Measurements from ENCODE around the gene KRT13.
"Not testable (repeated sequence)": the region's sequence is repeated elsewhere in the genome, so short reads cannot be mapped to it uniquely, and the experiment has no call there.

KRT13 gene

GRCh38 chr17:41544491-41544892 is 39.1 kb upstream of the KRT13 start:
- H3K4me3 Mint-ChIP-seq, result no peak overlapping the region
- intact Hi-C loops (cut with micrococcal nuclease), result no loop called here

GRCh38 chr17:41542786-41543185 is 37.4 kb upstream of the KRT13 start:
- H3K27ac Mint-ChIP-seq; H3K36me3 Mint-ChIP-seq (ENCODE audit: low read depth); H3K4me3 Mint-ChIP-seq; intact Hi-C loops (cut with micrococcal nuclease); H3K4me1 Mint-ChIP-seq (ENCODE audit: low read depth): not testable (repeated sequence)
- Mint-ChIP-seq H3K27me3 (peaks cover 25% of the 10 kb centered on the region), H3K9me3 (peaks cover 15% of the 10 kb centered on the region)

More at GRCh38 chr17:41544491-41544892, 39.1 kb upstream of the KRT13 start:
- peaks cover 22% of the 10 kb centered on the region for H3K4me1 Mint-ChIP-seq (ENCODE audit: low read depth)
- peaks cover 6% of the 10 kb centered on the region for H3K36me3 Mint-ChIP-seq (ENCODE audit: low read depth)
- peaks cover 15% of the 10 kb centered on the region for H3K9me3 Mint-ChIP-seq
- H3K27me3 Mint-ChIP-seq, result peaks cover 28% of the 10 kb centered on the region
- H3K27ac Mint-ChIP-seq, result no peak overlapping the region

GRCh38 chr17:41542357-41542756 is 36.9 kb upstream of the KRT13 start:
- peaks cover 13% of the 10 kb centered on the region for H3K9me3 Mint-ChIP-seq
- H3K4me3 Mint-ChIP-seq, result no peak overlapping the region
- peaks cover under 1% of the 10 kb centered on the region for H3K4me1 Mint-ChIP-seq (ENCODE audit: low read depth)
- intact Hi-C loops (cut with micrococcal nuclease), result no loop called here
- peaks cover 25% of the 10 kb centered on the region for H3K27me3 Mint-ChIP-seq
- H3K36me3 Mint-ChIP-seq (ENCODE audit: low read depth), result peaks cover 6% of the 10 kb centered on the region
- H3K27ac Mint-ChIP-seq, result no peak overlapping the region

- no peak overlapping the region for H3K27ac Mint-ChIP-seq
- intact Hi-C loops (cut with micrococcal nuclease), result no loop called here
These were observed 35.7 kb upstream of the KRT13 start for GRCh38 chr17:41540921-41541625.

GRCh38 chr17:41539979-41540701 is 34.7 kb upstream of the KRT13 start:
- Mint-ChIP-seq H3K4me3 (no peak overlapping the region), H3K27ac (no peak overlapping the region), H3K9me3 (no peaks in the 10 kb centered on the region), H3K27me3 (peaks cover 34% of the 10 kb centered on the region), H3K36me3 (ENCODE audit: low read depth) (no peaks in the 10 kb centered on the region), H3K4me1 (ENCODE audit: low read depth) (no peaks in the 10 kb centered on the region)
- intact Hi-C loops (cut with micrococcal nuclease), result no loop called here

More at GRCh38 chr17:41540921-41541625, 35.7 kb upstream of the KRT13 start:
- peaks cover 30% of the 10 kb centered on the region for H3K27me3 Mint-ChIP-seq
- no peaks in the 10 kb centered on the region for H3K9me3 Mint-ChIP-seq
- H3K36me3 Mint-ChIP-seq (ENCODE audit: low read depth), result no peaks in the 10 kb centered on the region
- no peak overlapping the region for H3K4me3 Mint-ChIP-seq
- no peaks in the 10 kb centered on the region for H3K4me1 Mint-ChIP-seq (ENCODE audit: low read depth)

GRCh38 chr17:41539071-41539492 is 33.7 kb upstream of the KRT13 start:
- Mint-ChIP-seq H3K4me1 (ENCODE audit: low read depth) (no peaks in the 10 kb centered on the region), H3K4me3 (no peak overlapping the region), H3K27ac (no peak overlapping the region), H3K9me3 (no peaks in the 10 kb centered on the region), H3K36me3 (ENCODE audit: low read depth) (no peaks in the 10 kb centered on the region), H3K27me3 (peaks cover 41% of the 10 kb centered on the region)
- intact Hi-C loops (cut with micrococcal nuclease), result no loop called here

GRCh38 chr17:41538565-41538991 is 33.2 kb upstream of the KRT13 start:
- peaks cover 42% of the 10 kb centered on the region for H3K27me3 Mint-ChIP-seq
- intact Hi-C loops (cut with micrococcal nuclease), result no loop called here
- H3K4me1 Mint-ChIP-seq (ENCODE audit: low read depth), result no peaks in the 10 kb centered on the region
- no peak overlapping the region for H3K27ac Mint-ChIP-seq
- no peaks in the 10 kb centered on the region for H3K36me3 Mint-ChIP-seq (ENCODE audit: low read depth)
- no peak overlapping the region for H3K4me3 Mint-ChIP-seq
- H3K9me3 Mint-ChIP-seq, result no peaks in the 10 kb centered on the region

GRCh38 chr17:41537990-41538389 is 32.6 kb upstream of the KRT13 start:
- Mint-ChIP-seq H3K9me3 (no peaks in the 10 kb centered on the region), H3K4me1 (ENCODE audit: low read depth) (no peaks in the 10 kb centered on the region), H3K36me3 (ENCODE audit: low read depth) (no peaks in the 10 kb centered on the region), H3K4me3 (no peak overlapping the region), H3K27me3 (peaks cover 45% of the 10 kb centered on the region), H3K27ac (no peak overlapping the region)
- intact Hi-C loops (cut with micrococcal nuclease), result no loop called here

- H3K9me3 Mint-ChIP-seq, result no peaks in the 10 kb centered on the region
These were observed 32.2 kb upstream of the KRT13 start for GRCh38 chr17:41537614-41537954.

GRCh38 chr17:41536741-41537613 is 31.6 kb upstream of the KRT13 start:
- Mint-ChIP-seq H3K4me3 (no peak overlapping the region), H3K27ac (no peak overlapping the region), H3K9me3 (no peaks in the 10 kb centered on the region), H3K4me1 (ENCODE audit: low read depth) (no peaks in the 10 kb centered on the region), H3K27me3 (peaks cover 52% of the 10 kb centered on the region), H3K36me3 (ENCODE audit: low read depth) (no peaks in the 10 kb centered on the region)
- intact Hi-C loops (cut with micrococcal nuclease), result no loop called here

More at GRCh38 chr17:41537614-41537954, 32.2 kb upstream of the KRT13 start:
- Mint-ChIP-seq H3K27me3 (peaks cover 46% of the 10 kb centered on the region), H3K27ac (no peak overlapping the region), H3K36me3 (ENCODE audit: low read depth) (no peaks in the 10 kb centered on the region), H3K4me1 (ENCODE audit: low read depth) (no peaks in the 10 kb centered on the region), H3K4me3 (no peak overlapping the region)
- intact Hi-C loops (cut with micrococcal nuclease), result no loop called here

- Mint-ChIP-seq H3K9me3 (no peaks in the 10 kb centered on the region), H3K27me3 (peaks cover 56% of the 10 kb centered on the region), H3K4me1 (ENCODE audit: low read depth) (no peaks in the 10 kb centered on the region), H3K27ac (no peak overlapping the region), H3K4me3 (no peak overlapping the region), H3K36me3 (ENCODE audit: low read depth) (no peaks in the 10 kb centered on the region)
- intact Hi-C loops (cut with micrococcal nuclease), result no loop called here
These were observed 30.5 kb upstream of the KRT13 start for GRCh38 chr17:41535764-41536481.

GRCh38 chr17:41534899-41535546 is 29.6 kb upstream of the KRT13 start:
- H3K36me3 Mint-ChIP-seq (ENCODE audit: low read depth), result no peaks in the 10 kb centered on the region
- no peaks in the 10 kb centered on the region for H3K4me1 Mint-ChIP-seq (ENCODE audit: low read depth)
- H3K27ac Mint-ChIP-seq, result no peak overlapping the region
- H3K9me3 Mint-ChIP-seq, result no peaks in the 10 kb centered on the region
- intact Hi-C loops (cut with micrococcal nuclease), result no loop called here
- no peak overlapping the region for H3K4me3 Mint-ChIP-seq
- peaks cover 64% of the 10 kb centered on the region for H3K27me3 Mint-ChIP-seq

- Mint-ChIP-seq H3K9me3 (no peaks in the 10 kb centered on the region), H3K27me3 (peaks cover 77% of the 10 kb centered on the region), H3K27ac (no peak overlapping the region), H3K4me3 (no peak overlapping the region), H3K36me3 (ENCODE audit: low read depth) (no peaks in the 10 kb centered on the region), H3K4me1 (ENCODE audit: low read depth) (peaks cover 10% of the 10 kb centered on the region)
- intact Hi-C loops (cut with micrococcal nuclease), result no loop called here
These were observed 28.2 kb upstream of the KRT13 start for GRCh38 chr17:41533613-41534012.
